Measurements from ENCODE around the gene ERBB2. TPM values are rescaled to one million over a fixed set of nuclear protein-coding genes. Genes with fewer than 3 reads are reported as not detected.

ERBB2 gene
- total and polyA plus RNA-seq, 10 of the 15 experiments (the other 5 are each of a cell fraction or from before 2014, with no cell fraction given) = 0.39 to 7.0 (median 4.3) TPM

Small RNAs within 50 kb of the gene (microRNA-seq; reads per million reads assigned to microRNA genes)
- gene MIR4728 = not detected

Small RNAs within 50 kb of the gene (small RNA-seq; reads per million reads assigned to genes)
- gene MIR4728 = not detected

Other genes starting within 250 kb of the ERBB2 start
Only the 7 nearest of the 15 such genes appear.
- not detected in 2 replicates for gene PPP1R1B, start 73.1 kb upstream of the ERBB2 start, total RNA-seq (2014; rRNA removed)
- gene PPP1R1B, start 73.1 kb upstream of the ERBB2 start, total RNA-seq (2014; rRNA removed; fragmentation: Illumina TruSeq; extraction: Trizol) = not detected in 2 replicates
- gene PPP1R1B, start 73.1 kb upstream of the ERBB2 start, total RNA-seq (2021) = not detected in 2 replicates
- 0.08 and 0.10 TPM in 2 replicates for gene PPP1R1B, start 73.1 kb upstream of the ERBB2 start, polyA plus RNA-seq (2011; rRNA removed)
- gene PPP1R1B, start 73.1 kb upstream of the ERBB2 start, polyA plus RNA-seq (2014; fragmentation: Illumina TruSeq; extraction: Trizol) = not detected in 2 replicates
- not detected for gene PPP1R1B, start 73.1 kb upstream of the ERBB2 start, polyA plus RNA-seq (2014; fragmentation: Nextera tagmentation; extraction: Ambion mirVana)
- gene PPP1R1B, start 73.1 kb upstream of the ERBB2 start, polyA plus RNA-seq (2014; rRNA removed) = not detected in 2 replicates
- not detected for gene PPP1R1B, start 73.1 kb upstream of the ERBB2 start, polyA plus RNA-seq (2016; fragmentation: Nextera tagmentation; extraction: Ambion mirVana)
- 16.4 and 21.5 TPM in 2 replicates for gene STARD3, start 62.9 kb upstream of the ERBB2 start, total RNA-seq (2014; rRNA removed)
- gene STARD3, start 62.9 kb upstream of the ERBB2 start, total RNA-seq (2014; rRNA removed; fragmentation: Illumina TruSeq; extraction: Trizol) = 14.3 and 15.8 TPM in 2 replicates
- gene STARD3, start 62.9 kb upstream of the ERBB2 start, total RNA-seq (2021) = 46.3 and 48.2 TPM in 2 replicates
- 34.0 and 57.7 TPM in 2 replicates for gene STARD3, start 62.9 kb upstream of the ERBB2 start, polyA plus RNA-seq (2011; rRNA removed)
- gene STARD3, start 62.9 kb upstream of the ERBB2 start, polyA plus RNA-seq (2014; fragmentation: Illumina TruSeq; extraction: Trizol) = 17.7 and 24.8 TPM in 2 replicates
- gene STARD3, start 62.9 kb upstream of the ERBB2 start, polyA plus RNA-seq (2014; fragmentation: Nextera tagmentation; extraction: Ambion mirVana) = 1 to 10 TPM in 1 of 2 experiments, under 1 TPM in 1; 0.08 to 1.4 TPM
- 41.0 and 62.7 TPM in 2 replicates for gene STARD3, start 62.9 kb upstream of the ERBB2 start, polyA plus RNA-seq (2014; rRNA removed)
- 10 to 100 TPM; 30.2 to 38.8 TPM for gene STARD3, start 62.9 kb upstream of the ERBB2 start, polyA plus RNA-seq (2016; fragmentation: Nextera tagmentation; extraction: Ambion mirVana)
- gene TCAP, start 34.7 kb upstream of the ERBB2 start, total RNA-seq (2014; rRNA removed) = 0.17 and 0.33 TPM in 2 replicates
- gene TCAP, start 34.7 kb upstream of the ERBB2 start, total RNA-seq (2014; rRNA removed; fragmentation: Illumina TruSeq; extraction: Trizol) = 0.32 and 0.36 TPM in 2 replicates
- gene TCAP, start 34.7 kb upstream of the ERBB2 start, total RNA-seq (2021) = 0.69 and 0.95 TPM in 2 replicates
- 0.39 and 0.40 TPM in 2 replicates for gene TCAP, start 34.7 kb upstream of the ERBB2 start, polyA plus RNA-seq (2011; rRNA removed)
- gene TCAP, start 34.7 kb upstream of the ERBB2 start, polyA plus RNA-seq (2014; fragmentation: Illumina TruSeq; extraction: Trizol) = 0.25 TPM in 1 of 2 replicates, not detected in the other
- gene TCAP, start 34.7 kb upstream of the ERBB2 start, polyA plus RNA-seq (2014; fragmentation: Nextera tagmentation; extraction: Ambion mirVana) = not detected
- 0.76 and 1.0 TPM in 2 replicates for gene TCAP, start 34.7 kb upstream of the ERBB2 start, polyA plus RNA-seq (2014; rRNA removed)
- under 1 TPM in 1 of 2 experiments, not detected in 1; 0.18 TPM for gene TCAP, start 34.7 kb upstream of the ERBB2 start, polyA plus RNA-seq (2016; fragmentation: Nextera tagmentation; extraction: Ambion mirVana)
- gene PNMT, start 31.6 kb upstream of the ERBB2 start, total RNA-seq (2014; rRNA removed) = not detected in 2 replicates
- not detected in 2 replicates for gene PNMT, start 31.6 kb upstream of the ERBB2 start, total RNA-seq (2014; rRNA removed; fragmentation: Illumina TruSeq; extraction: Trizol)
- gene PNMT, start 31.6 kb upstream of the ERBB2 start, total RNA-seq (2021) = not detected in 2 replicates
- not detected in 2 replicates for gene PNMT, start 31.6 kb upstream of the ERBB2 start, polyA plus RNA-seq (2011; rRNA removed)
- gene PNMT, start 31.6 kb upstream of the ERBB2 start, polyA plus RNA-seq (2014; fragmentation: Illumina TruSeq; extraction: Trizol) = not detected in 2 replicates
- not detected for gene PNMT, start 31.6 kb upstream of the ERBB2 start, polyA plus RNA-seq (2014; fragmentation: Nextera tagmentation; extraction: Ambion mirVana)
- 0.24 TPM in 1 of 2 replicates, not detected in the other for gene PNMT, start 31.6 kb upstream of the ERBB2 start, polyA plus RNA-seq (2014; rRNA removed)
- not detected for gene PNMT, start 31.6 kb upstream of the ERBB2 start, polyA plus RNA-seq (2016; fragmentation: Nextera tagmentation; extraction: Ambion mirVana)
- 6.4 and 7.4 TPM in 2 replicates for gene PGAP3, start 12.0 kb upstream of the ERBB2 start, total RNA-seq (2014; rRNA removed)
- 2.7 and 4.3 TPM in 2 replicates for gene PGAP3, start 12.0 kb upstream of the ERBB2 start, total RNA-seq (2014; rRNA removed; fragmentation: Illumina TruSeq; extraction: Trizol)
- 10.0 and 10.5 TPM in 2 replicates for gene PGAP3, start 12.0 kb upstream of the ERBB2 start, total RNA-seq (2021)
- 2.8 and 6.6 TPM in 2 replicates for gene PGAP3, start 12.0 kb upstream of the ERBB2 start, polyA plus RNA-seq (2011; rRNA removed)
- gene PGAP3, start 12.0 kb upstream of the ERBB2 start, polyA plus RNA-seq (2014; fragmentation: Illumina TruSeq; extraction: Trizol) = 2.6 and 5.1 TPM in 2 replicates
- 1 to 10 TPM in 1 of 2 experiments, under 1 TPM in 1; 0.21 to 1.2 TPM for gene PGAP3, start 12.0 kb upstream of the ERBB2 start, polyA plus RNA-seq (2014; fragmentation: Nextera tagmentation; extraction: Ambion mirVana)
- 5.6 and 8.4 TPM in 2 replicates for gene PGAP3, start 12.0 kb upstream of the ERBB2 start, polyA plus RNA-seq (2014; rRNA removed)
- 1 to 10 TPM; 4.9 to 5.9 TPM for gene PGAP3, start 12.0 kb upstream of the ERBB2 start, polyA plus RNA-seq (2016; fragmentation: Nextera tagmentation; extraction: Ambion mirVana)
- gene MIEN1, start 30.5 kb downstream of the ERBB2 start, total RNA-seq (2014; rRNA removed) = 42.5 and 50.5 TPM in 2 replicates
- 34.2 and 41.5 TPM in 2 replicates for gene MIEN1, start 30.5 kb downstream of the ERBB2 start, total RNA-seq (2014; rRNA removed; fragmentation: Illumina TruSeq; extraction: Trizol)
- gene MIEN1, start 30.5 kb downstream of the ERBB2 start, total RNA-seq (2021) = 36.6 and 39.7 TPM in 2 replicates
- 29.2 and 45.0 TPM in 2 replicates for gene MIEN1, start 30.5 kb downstream of the ERBB2 start, polyA plus RNA-seq (2011; rRNA removed)
- 69.2 and 74.4 TPM in 2 replicates for gene MIEN1, start 30.5 kb downstream of the ERBB2 start, polyA plus RNA-seq (2014; fragmentation: Illumina TruSeq; extraction: Trizol)
- gene MIEN1, start 30.5 kb downstream of the ERBB2 start, polyA plus RNA-seq (2014; fragmentation: Nextera tagmentation; extraction: Ambion mirVana) = 10 to 100 TPM; 24.9 to 42.5 TPM
- gene MIEN1, start 30.5 kb downstream of the ERBB2 start, polyA plus RNA-seq (2014; rRNA removed) = 61.5 and 70.1 TPM in 2 replicates
- 10 to 100 TPM; 86.4 to 89.1 TPM for gene MIEN1, start 30.5 kb downstream of the ERBB2 start, polyA plus RNA-seq (2016; fragmentation: Nextera tagmentation; extraction: Ambion mirVana)
- gene GRB7, start 37.9 kb downstream of the ERBB2 start, total RNA-seq (2014; rRNA removed) = 0.16 and 0.34 TPM in 2 replicates
- 0.09 TPM in 1 of 2 replicates, not detected in the other for gene GRB7, start 37.9 kb downstream of the ERBB2 start, total RNA-seq (2014; rRNA removed; fragmentation: Illumina TruSeq; extraction: Trizol)
- gene GRB7, start 37.9 kb downstream of the ERBB2 start, total RNA-seq (2021) = 0.23 and 0.45 TPM in 2 replicates
- gene GRB7, start 37.9 kb downstream of the ERBB2 start, polyA plus RNA-seq (2011; rRNA removed) = 0.05 and 0.10 TPM in 2 replicates
- gene GRB7, start 37.9 kb downstream of the ERBB2 start, polyA plus RNA-seq (2014; fragmentation: Illumina TruSeq; extraction: Trizol) = 0.19 and 0.65 TPM in 2 replicates
- not detected for gene GRB7, start 37.9 kb downstream of the ERBB2 start, polyA plus RNA-seq (2014; fragmentation: Nextera tagmentation; extraction: Ambion mirVana)
- 0.19 and 0.36 TPM in 2 replicates for gene GRB7, start 37.9 kb downstream of the ERBB2 start, polyA plus RNA-seq (2014; rRNA removed)
- gene GRB7, start 37.9 kb downstream of the ERBB2 start, polyA plus RNA-seq (2016; fragmentation: Nextera tagmentation; extraction: Ambion mirVana) = under 1 TPM in 1 of 2 experiments, not detected in 1; 0.09 TPM